Renal cortex interstitium (tissue), 11 donors: ENCODE data around the gene RPL4. TPM values are rescaled to one million over a fixed set of nuclear protein-coding genes. Genes with fewer than 3 reads are reported as not detected.
A peak's percentile ranks its signal among the peaks of the same experiment; 100 is the strongest.
"Not testable (repeated sequence)": the region's sequence is repeated elsewhere in the genome, so short reads cannot be mapped to it uniquely, and the experiment has no call there.

ENCODE experiments used
- DNase-seq, 11 donors: peaks; one replicate each; pipeline ENCODE4 v3.0.0-alpha.2; 2013; ENCODE audit warnings: low read depth in 9 of 11, low spot score in 4 of 11; ENCODE audit errors: extremely low read depth in 1 of 11
- polyA plus RNA-seq, 3 donors: library from polyadenylated mRNA; unstranded; fragments of 120-200 nt; gene quantifications; one replicate each; pipeline ENCODE4 v1.2.1, GENCODE V29; 2013; ENCODE audit not compliant: insufficient read length in 3 of 3

The RPL4 gene
- polyA plus RNA-seq, 3 donors: 3,551 to 3,829 (median 3,692) TPM

- DNase-seq: not testable (repeated sequence)
Measured at GRCh38 chr15:66503041-66503648, 1.5 kb downstream of the RPL4 start.

DNA sequence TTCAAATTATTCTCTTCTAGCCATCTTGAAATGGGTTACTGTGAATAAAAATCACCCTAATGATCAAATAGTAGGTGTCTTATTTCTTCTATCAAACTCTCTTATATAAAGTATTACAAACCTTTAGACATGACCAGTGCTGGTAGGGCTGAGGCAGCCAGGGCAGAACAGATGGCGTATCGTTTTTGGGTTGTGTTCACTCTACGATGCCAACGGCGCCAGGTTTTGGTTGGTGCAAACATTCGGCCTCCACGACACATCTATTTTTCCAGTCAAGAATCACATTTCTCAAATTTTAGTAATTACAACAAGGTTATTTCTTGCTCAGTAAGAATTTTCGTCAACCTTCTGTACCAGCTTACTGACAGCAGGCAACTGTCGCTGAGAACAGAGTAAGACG, 2.2 kb downstream of the RPL4 start:
- no peak for DNase-seq

GRCh38 chr15:66500346-66500745, 4.3 kb downstream of the RPL4 start:
- not testable (repeated sequence) for DNase-seq

GRCh38 chr15:66498501-66499386, 5.9 kb downstream of the RPL4 start:
- DNase-seq: no peak

- peak; percentile 83 to 93 (median 90) for DNase-seq
Measured at GRCh38 chr15:66497502-66498455, 6.9 kb downstream of the RPL4 start, which contains the start of gene SNAPC5. SNAPC5 (minus strand) TSS chr15:66497762; CDS start chr15:66497731, 31 bp downstream.

GRCh38 chr15:66496951-66497501, 7.6 kb downstream of the RPL4 start:
- no peak for DNase-seq

DNA sequence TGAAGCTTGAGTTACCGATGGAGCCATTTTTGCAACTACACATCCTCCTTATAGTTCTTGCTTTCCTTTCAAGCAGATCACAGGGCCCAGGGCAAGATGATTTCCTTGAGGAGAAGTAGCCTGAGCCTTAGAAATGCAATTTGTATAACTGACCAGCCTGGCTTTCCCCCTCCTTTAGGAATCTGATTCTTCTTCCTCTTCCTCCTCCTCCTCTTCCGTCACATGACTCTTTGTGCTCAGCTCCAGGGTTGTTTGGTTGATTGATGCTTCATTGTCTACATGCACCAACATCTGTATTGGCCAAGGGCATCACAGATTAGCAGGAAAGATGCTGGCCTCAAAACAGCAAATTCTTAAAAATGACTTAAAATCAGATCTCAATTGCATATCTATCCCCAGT, 10.4 kb downstream of the RPL4 start:
- DNase-seq: no peak

DNA sequence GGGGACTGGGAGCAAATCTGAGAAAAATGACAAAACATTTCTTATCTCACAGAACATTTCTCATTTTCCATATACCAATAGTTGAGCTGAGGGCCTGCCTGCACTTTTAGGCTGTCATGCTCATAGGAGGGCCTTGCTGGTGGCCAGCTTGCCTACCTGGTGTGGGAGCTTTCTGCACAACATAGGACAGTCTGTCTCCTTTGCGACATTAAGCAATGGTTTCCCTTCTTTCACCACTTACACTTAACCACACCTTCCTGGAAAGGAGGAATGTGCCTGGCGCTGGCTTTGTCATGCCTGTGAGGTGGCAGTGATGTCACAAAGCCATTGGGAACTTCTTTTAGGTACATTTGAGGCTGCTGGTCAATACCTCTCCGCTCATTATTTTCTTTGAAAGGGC, 12.8 kb downstream of the RPL4 start:
- DNase-seq: no peak

DNA sequence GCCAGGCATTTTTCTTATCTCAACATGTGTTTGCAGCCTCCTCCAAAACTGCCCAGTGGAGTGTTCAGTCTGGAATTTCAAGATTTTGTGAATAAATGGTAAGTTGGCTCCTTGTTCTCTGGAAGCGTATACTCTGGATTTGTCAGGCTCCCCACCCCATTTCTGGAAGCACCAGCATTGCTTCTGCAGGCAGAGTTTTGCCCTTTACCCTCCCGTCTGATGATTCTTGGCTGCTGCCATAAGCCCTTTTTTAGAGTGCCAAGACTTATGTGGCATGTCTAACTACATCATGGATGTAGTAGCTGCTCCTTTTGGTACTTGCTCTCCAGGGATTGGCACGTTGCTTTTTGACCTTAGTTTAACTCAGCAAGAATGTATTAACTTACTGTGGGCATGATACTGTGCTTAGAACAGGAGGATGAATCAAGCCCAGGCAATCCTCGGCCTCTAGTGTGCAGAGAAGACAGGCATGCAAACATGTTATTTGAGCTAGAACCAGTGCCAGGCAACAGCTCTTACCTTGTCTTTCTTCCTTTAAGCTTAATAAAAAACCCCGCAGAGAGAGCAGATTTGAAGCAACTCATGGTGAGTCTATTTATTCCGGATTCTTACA, 15.4 kb downstream of the RPL4 start:
- no peak for DNase-seq

DNA sequence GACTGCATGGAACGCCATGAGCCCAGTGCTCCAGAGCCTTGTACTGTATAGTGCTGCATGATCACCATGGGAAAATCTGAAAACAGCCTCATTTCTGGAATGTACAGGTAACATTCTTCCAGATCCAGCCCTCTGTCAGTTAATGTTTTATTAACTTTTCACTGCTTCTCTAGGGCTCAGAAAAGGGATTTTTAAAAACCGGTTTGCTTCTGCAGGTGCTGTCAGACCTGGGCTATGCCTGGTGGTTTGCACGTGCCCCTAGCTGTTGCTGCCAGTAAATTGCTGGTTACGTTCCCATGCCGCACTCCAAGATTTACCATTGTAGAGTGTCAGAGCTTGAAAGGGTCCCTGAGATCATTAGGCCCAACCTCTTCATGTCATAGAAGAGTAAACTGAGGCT, 16.1 kb downstream of the RPL4 start:
- DNase-seq: no peak

- no peak for DNase-seq
Measured at GRCh38 chr15:66486887-66487286, 17.8 kb downstream of the RPL4 start.

DNA sequence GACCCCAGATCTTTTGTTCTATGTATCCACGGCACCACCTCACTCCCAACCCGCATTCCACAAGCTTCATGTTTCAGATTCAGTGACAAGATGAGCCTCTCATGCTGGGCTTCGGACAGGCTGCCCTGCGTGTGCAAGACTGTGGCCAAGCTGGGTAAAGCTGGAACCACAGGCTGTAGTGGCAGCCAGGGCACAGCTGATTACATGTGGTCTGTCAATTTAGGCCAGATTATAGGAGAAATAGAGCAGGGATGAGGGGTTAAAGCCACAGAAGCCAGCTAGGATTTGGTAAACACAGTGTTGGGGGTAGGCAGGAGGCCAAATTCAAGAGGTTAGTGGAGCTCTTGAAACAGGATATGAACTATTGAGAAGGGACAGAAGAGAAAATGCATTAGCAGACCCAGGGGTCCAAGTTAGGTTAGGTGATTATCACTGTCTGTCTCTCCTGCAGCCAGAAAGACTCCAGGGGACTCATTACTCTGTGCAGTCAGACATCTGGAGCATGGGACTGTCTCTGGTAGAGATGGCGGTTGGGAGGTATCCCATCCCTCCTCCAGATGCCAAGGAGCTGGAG, 20.0 kb downstream of the RPL4 start:
- no peak for DNase-seq

DNA sequence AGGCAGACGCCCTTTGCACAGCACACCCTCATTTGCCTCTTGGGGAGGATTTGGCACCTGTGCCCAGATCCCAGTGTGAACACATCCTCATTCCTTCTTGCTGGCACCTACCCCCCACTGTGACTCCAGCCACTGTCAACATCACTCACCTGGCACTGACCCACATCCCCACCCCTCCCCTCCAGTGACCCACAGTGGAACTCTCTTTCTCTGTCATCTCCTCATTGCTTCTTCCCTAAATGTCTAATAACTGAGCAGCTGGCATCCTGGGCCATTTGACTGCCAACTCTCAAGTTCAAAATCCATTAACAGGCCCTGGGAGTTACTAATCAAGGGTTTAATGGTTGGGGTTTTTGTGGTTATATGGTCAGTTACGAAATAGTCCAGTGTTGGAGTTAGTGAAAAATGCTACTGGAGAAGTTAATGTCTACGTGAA, 21.5 kb downstream of the RPL4 start:
- no peak for DNase-seq

DNA sequence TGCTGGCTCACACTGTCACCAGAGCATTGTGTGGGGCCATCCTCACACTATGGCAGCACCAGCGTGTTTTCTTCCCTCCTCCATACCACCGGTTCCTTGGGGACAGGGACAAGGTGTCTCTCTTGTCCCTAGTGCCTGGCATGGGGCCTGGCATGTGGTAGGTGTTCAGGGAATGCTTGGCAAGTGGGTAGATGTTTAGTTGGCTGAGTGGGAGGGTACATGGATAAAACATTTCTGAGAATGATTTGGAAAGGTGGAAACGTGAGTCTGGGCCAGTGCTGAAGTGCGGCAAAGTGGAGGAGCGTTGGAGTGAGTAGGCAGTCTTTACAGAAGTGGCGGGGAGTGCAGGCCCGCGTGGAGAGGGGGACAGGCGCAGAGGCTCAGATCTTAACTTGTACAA, 22.1 kb downstream of the RPL4 start:
- DNase-seq: no peak

DNA sequence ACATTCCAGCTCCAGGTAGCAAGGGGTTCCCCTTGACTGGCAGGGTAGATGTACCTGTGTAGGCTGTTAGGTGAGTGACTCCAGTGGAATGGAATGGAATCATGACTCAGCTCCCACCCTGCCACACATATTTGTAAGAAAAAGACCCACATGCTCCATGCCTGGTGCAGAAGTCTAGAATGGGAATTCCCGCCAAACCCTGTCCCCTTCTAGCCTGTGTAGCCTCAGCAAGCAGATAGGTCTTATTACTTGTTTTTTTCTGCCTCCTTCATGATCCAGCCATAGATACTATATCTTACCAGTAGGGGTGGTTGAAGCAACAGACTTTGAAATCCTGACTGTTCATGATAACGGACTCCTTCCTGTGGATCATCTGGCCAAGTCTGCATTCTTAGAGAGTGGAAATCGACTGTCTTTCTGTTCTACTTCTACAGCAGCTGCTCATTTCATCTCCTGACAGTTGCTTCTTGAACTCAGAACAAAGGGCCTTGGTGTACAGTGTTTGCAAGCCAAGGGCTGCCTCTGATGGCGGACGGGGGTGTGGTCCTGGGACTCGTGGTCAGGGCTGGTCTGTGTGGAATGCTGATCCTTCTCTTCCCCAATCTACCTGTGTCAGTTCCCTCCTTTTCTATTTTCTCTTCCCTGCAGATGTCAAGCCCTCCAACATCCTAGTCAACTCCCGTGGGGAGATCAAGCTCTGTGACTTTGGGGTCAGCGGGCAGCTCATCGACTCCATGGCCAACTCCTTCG, 23.4 kb downstream of the RPL4 start:
- no peak for DNase-seq

DNA sequence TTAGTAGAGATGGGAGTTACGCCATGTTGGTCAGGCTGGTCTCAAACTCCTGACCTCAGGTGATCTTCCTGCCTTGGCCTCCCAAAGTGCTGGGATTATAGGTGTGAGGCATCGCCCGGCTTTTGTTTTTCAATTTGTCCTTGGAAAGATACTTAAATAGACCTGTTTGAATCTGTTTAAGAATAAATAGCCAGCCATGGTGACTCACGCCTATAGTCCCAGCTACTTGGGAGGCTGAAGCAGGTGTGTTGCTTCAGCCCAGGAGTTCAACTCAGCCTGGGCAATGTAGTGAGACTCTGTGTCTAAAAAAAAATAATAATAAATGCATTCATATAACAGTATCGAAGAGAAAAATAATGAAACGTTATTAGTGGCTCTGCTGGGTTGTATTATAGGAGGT, 24.4 kb downstream of the RPL4 start:
- DNase-seq: no peak

DNA sequence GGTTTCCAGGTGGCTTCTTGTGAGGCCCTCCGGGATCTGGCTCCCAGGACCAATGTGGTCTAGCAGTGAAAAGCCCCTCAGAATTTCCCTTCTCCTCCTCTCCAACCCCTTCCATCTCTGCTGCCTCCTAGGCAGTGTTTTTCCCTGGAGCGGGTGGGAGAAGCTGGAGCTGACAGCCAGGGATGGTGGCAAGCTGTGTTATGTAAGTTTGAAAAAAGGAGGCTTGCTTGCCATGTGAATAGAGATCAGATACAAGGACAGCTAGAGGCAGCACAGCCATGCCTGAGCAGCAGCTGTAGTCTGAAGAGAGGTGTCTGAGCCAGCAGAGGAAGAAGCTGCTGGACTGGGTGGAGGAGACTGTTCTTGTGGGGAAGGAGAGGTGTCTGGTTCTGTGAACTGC, 27.6 kb downstream of the RPL4 start:
- DNase-seq: no peak

- DNase-seq: no peak
Measured at GRCh38 chr15:66476535-66476934, 28.1 kb downstream of the RPL4 start.
